Right lobe of liver (tissue), 4 donors: ENCODE data around the gene RIBC2.

Experiments used
- CTCF ChIP-seq, 4 donors: fragments of 200-600 bp in 3 of 4; fragments of 450-650 bp in 1 of 4; IDR thresholded peaks; one replicate each; pipeline versions ENCODE4 v1.5.1 to v1.8.0; 2016 to 2022; ENCODE audit warnings: antibody characterized with exemption in 4 of 4, mild to moderate bottlenecking in 2 of 4
- POLR2A ChIP-seq: fragments of 450-650 bp; IDR thresholded peaks from one replicate; pipeline ENCODE4 v1.6.1; 2017; ENCODE audit warnings: antibody characterized with exemption, mild to moderate bottlenecking
- donor health status: DM: no; HTN: no; CAD: no.
- donor health status: DM: no; HTN: no; CAD: no.
- donor health status: DM: no; HTN: yes; CAD: no.

DNA sequence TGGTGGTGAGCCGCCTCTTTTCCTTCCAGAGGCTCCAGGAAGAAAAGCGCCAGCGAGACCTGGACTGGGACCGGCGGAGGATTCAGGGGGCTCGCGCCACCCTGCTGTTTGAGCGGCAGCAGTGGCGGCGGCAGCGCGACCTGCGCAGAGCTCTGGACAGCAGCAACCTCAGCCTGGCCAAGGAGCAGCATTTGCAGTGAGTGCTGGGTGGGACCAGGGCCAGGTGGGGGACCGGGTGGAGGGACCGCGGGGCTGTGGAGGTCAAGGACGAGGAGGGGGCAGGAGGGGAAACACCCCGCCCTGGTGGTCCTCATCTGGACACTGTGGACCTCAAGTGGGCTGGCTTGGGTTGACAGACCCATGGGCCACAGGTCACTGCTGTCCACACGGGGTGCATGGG is 17.4 kb downstream of the RIBC2 start:
- TF ChIP-seq CTCF (IDR thresholded peaks at IDR 0.05) (no peak), POLR2A (no peak)
